Tibial artery (tissue), 4 donors: ENCODE results near the gene RNASEH1.
A peak's percentile ranks its signal among the peaks of the same experiment; 100 is the strongest.

ENCODE experiments used
- DNase-seq, 2 donors: peaks; one replicate each; pipeline ENCODE4 v3.0.0-alpha.2; 2019
- H3K27ac ChIP-seq, 2 donors: fragments of 200-600 bp; sonication (generic) in 1 of 2; 1 replicate in 1 of 2; 2 replicates in 1 of 2; pipeline ENCODE4 v1.5.1; 2018 to 2019; ENCODE audit warnings: mild to moderate bottlenecking in 1 of 2
- H3K27me3 ChIP-seq, 2 donors: fragments of 200-600 bp; sonication (generic) in 1 of 2; one replicate each; pipeline versions ENCODE4 v1.5.1 to v1.6.0; 2016 to 2019
- H3K36me3 ChIP-seq, 3 donors: fragments of 200-600 bp; sonication (generic) in 2 of 3; one replicate each; pipeline ENCODE4 v1.5.1; 2016 to 2019; ENCODE audit warnings: mild to moderate bottlenecking in 2 of 3
- H3K4me1 ChIP-seq, 4 donors: fragments of 200-600 bp; sonication (generic) in 2 of 4; 1 replicate in 3 of 4; 2 replicates in 1 of 4; pipeline ENCODE4 v1.5.1; 2016 to 2019
- H3K4me3 ChIP-seq, 2 donors: fragments of 200-600 bp; sonication (generic) in 1 of 2; 1 replicate in 1 of 2; 2 replicates in 1 of 2; pipeline ENCODE4 v1.5.1; 2018 to 2019; ENCODE audit warnings: mild to moderate bottlenecking in 2 of 2
- H3K9me3 ChIP-seq, 3 donors: fragments of 200-600 bp; sonication (generic) in 1 of 3; one replicate each; pipeline ENCODE4 v1.5.1; 2016 to 2019
- CTCF ChIP-seq, 2 experiments: fragments of 200-600 bp in 1 of 2; fragments of 450-650 bp in 1 of 2; IDR thresholded peaks; one replicate each; pipeline ENCODE4 v1.5.1; 2017 to 2019; ENCODE audit warnings: antibody characterized with exemption in 2 of 2, mild to moderate bottlenecking in 1 of 2, moderate library complexity in 1 of 2
- intact Hi-C: fragments of 100-400 bp; cut with DNase I; formaldehyde crosslinking; loops from one replicate; pipeline ENCODE4 v1.15.0; 2023; ENCODE audit warnings: low total_unique reads

The RNASEH1 gene

GRCh38 chr2:3595404-3595803, 37.3 kb upstream of the RNASEH1 start:
- Histone ChIP-seq H3K27ac (no peak overlapping the region), H3K27me3 (no peaks in the 10 kb centered on the region), H3K9me3 (no peaks in the 10 kb centered on the region), H3K4me3 (no peak overlapping the region), H3K36me3 (no peaks in the 10 kb centered on the region), H3K4me1 (peaks cover 0 to 7% (median 0%) of the 10 kb centered on the region in 4 donors)
- intact Hi-C loops: no loop called here
- no peak for DNase-seq
- TF ChIP-seq CTCF (IDR thresholded peaks at IDR 0.05): no peak

GRCh38 chr2:3594493-3595281, 36.6 kb upstream of the RNASEH1 start, which contains the start of gene COLEC11:
Gene COLEC11 (plus strand): TSS chr2:3595112. CDS start chr2:3604341, 9,229 bp downstream.
- H3K4me3 ChIP-seq: peak within 1 kb of the TSS in 1 of 2 donors; percentile 18
- H3K4me1 ChIP-seq: peaks cover 0 to 7% (median 0%) of the 10 kb centered on the region in 4 donors
- no peak for TF ChIP-seq CTCF (IDR thresholded peaks at IDR 0.05)
- peak in 1 of 2 donors; percentile 24 for DNase-seq
- no peaks in the 10 kb centered on the region for H3K27me3 ChIP-seq
- H3K9me3 ChIP-seq: no peaks in the 10 kb centered on the region
- no peaks in the 10 kb centered on the region for H3K36me3 ChIP-seq
- H3K27ac ChIP-seq: no peak within 1 kb of the TSS
- intact Hi-C loops: no loop called here

- DNase-seq: no peak
- Histone ChIP-seq H3K4me1 (peaks cover 0 to 19% (median 5%) of the 10 kb centered on the region in 4 donors), H3K27me3 (no peaks in the 10 kb centered on the region), H3K27ac (no peak overlapping the region), H3K4me3 (no peak overlapping the region), H3K9me3 (no peaks in the 10 kb centered on the region), H3K36me3 (peaks cover 0 to 8% (median 0%) of the 10 kb centered on the region in 3 donors)
- intact Hi-C loops: no loop called here
- TF ChIP-seq CTCF (IDR thresholded peaks at IDR 0.05): no peak
Measured at GRCh38 chr2:3589086-3589485, 31.0 kb upstream of the RNASEH1 start.

- peaks cover 0 to 19% (median 5%) of the 10 kb centered on the region in 4 donors for H3K4me1 ChIP-seq
- H3K36me3 ChIP-seq: peaks cover 0 to 16% (median 0%) of the 10 kb centered on the region in 3 donors
- H3K9me3 ChIP-seq: no peaks in the 10 kb centered on the region
- no peak overlapping the region for H3K27ac ChIP-seq
- H3K4me3 ChIP-seq: no peak overlapping the region
- DNase-seq: no peak
- intact Hi-C loops: no loop called here
- H3K27me3 ChIP-seq: no peaks in the 10 kb centered on the region
- no peak for TF ChIP-seq CTCF (IDR thresholded peaks at IDR 0.05)
Measured at GRCh38 chr2:3588084-3588483, 30.0 kb upstream of the RNASEH1 start.

- H3K9me3 ChIP-seq: no peaks in the 10 kb centered on the region
- H3K4me1 ChIP-seq: peaks cover 0 to 19% (median 5%) of the 10 kb centered on the region in 4 donors
- no peak for TF ChIP-seq CTCF (IDR thresholded peaks at IDR 0.05)
- H3K27ac ChIP-seq: no peak overlapping the region
- no peak overlapping the region for H3K4me3 ChIP-seq
- H3K36me3 ChIP-seq: peaks cover 0 to 17% (median under 1%) of the 10 kb centered on the region in 3 donors
- no peak for DNase-seq
- intact Hi-C loops: no loop called here
- no peaks in the 10 kb centered on the region for H3K27me3 ChIP-seq
Measured at GRCh38 chr2:3587432-3587831, 29.3 kb upstream of the RNASEH1 start.
